Central memory CD4-positive, alpha-beta T cell (primary cell): ENCODE results near the gene SLC2A8.

Experiments used
- DNase-seq: peaks from one replicate; pipeline ENCODE4 v3.0.0; 2022
- total RNA-seq, 3 experiments: gene quantifications; one replicate each; lab custom pipeline; 2026; lab: John Stamatoyannopoulos, UW

Gene SLC2A8
- total RNA-seq: 0 to 1.1 (median 0.05) reads per million in 3 experiments

GRCh38 chr9:127396808-127397645 is at the start of gene SLC2A8:
Gene SLC2A8, plus strand, starts transcription at chr9:127397169. Its CDS starts 62 bp downstream, at chr9:127397231.
- DNase-seq: peak; percentile 92

GRCh38 chr9:127347831-127348776 is 48.9 kb upstream of the SLC2A8 start:
- no peak for DNase-seq

GRCh38 chr9:127349483-127350113 is 47.4 kb upstream of the SLC2A8 start:
- DNase-seq: no peak

GRCh38 chr9:127351182-127352166 is 45.5 kb upstream of the SLC2A8 start:
- DNase-seq: no peak

- no peak for DNase-seq
Measured at GRCh38 chr9:127353882-127354281, 43.1 kb upstream of the SLC2A8 start.

- DNase-seq: no peak
Measured at GRCh38 chr9:127356906-127357305, 40.1 kb upstream of the SLC2A8 start.

- no peak for DNase-seq
Measured at GRCh38 chr9:127358023-127358535, 38.9 kb upstream of the SLC2A8 start.

GRCh38 chr9:127358770-127359169 is 38.2 kb upstream of the SLC2A8 start:
- no peak for DNase-seq

GRCh38 chr9:127360250-127360649 is 36.7 kb upstream of the SLC2A8 start:
- DNase-seq: no peak

- no peak for DNase-seq
Measured at GRCh38 chr9:127360829-127361228, 36.1 kb upstream of the SLC2A8 start.

- DNase-seq: no peak
Measured at GRCh38 chr9:127361561-127361960, 35.4 kb upstream of the SLC2A8 start.

- no peak for DNase-seq
Measured at GRCh38 chr9:127362829-127363228, 34.1 kb upstream of the SLC2A8 start.

- no peak for DNase-seq
Measured at GRCh38 chr9:127365461-127365860, 31.5 kb upstream of the SLC2A8 start.

GRCh38 chr9:127366594-127366993 is 30.4 kb upstream of the SLC2A8 start:
- no peak for DNase-seq

GRCh38 chr9:127368852-127369402 is 28.0 kb upstream of the SLC2A8 start:
- no peak for DNase-seq

GRCh38 chr9:127369428-127369827 is 27.5 kb upstream of the SLC2A8 start:
- DNase-seq: no peak

GRCh38 chr9:127370147-127370579 is 26.8 kb upstream of the SLC2A8 start:
- DNase-seq: no peak

- DNase-seq: no peak
Measured at GRCh38 chr9:127370672-127371648, 26.0 kb upstream of the SLC2A8 start.

- no peak for DNase-seq
Measured at GRCh38 chr9:127380479-127380878, 16.5 kb upstream of the SLC2A8 start.

GRCh38 chr9:127382541-127382940 is 14.4 kb upstream of the SLC2A8 start:
- no peak for DNase-seq
